K562 treated with DMSO at 1 percent for 24 hours (cell line): ENCODE measurements around the gene C1QBP. TPM values are rescaled to one million over a fixed set of nuclear protein-coding genes. Genes with fewer than 3 reads are reported as not detected.

Experiments
- total RNA-seq: library from RNA; unstranded; fragments of 300-600 nt; gene quantifications from 2 replicates; pipeline ENCODE4 v1.2.3, GENCODE V29; 2022; ENCODE audit warnings: low read depth; ENCODE audit not compliant: insufficient read depth

The C1QBP gene, protein sequence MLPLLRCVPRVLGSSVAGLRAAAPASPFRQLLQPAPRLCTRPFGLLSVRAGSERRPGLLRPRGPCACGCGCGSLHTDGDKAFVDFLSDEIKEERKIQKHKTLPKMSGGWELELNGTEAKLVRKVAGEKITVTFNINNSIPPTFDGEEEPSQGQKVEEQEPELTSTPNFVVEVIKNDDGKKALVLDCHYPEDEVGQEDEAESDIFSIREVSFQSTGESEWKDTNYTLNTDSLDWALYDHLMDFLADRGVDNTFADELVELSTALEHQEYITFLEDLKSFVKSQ
- total RNA-seq = 130 and 136 TPM in 2 replicates

DNA sequence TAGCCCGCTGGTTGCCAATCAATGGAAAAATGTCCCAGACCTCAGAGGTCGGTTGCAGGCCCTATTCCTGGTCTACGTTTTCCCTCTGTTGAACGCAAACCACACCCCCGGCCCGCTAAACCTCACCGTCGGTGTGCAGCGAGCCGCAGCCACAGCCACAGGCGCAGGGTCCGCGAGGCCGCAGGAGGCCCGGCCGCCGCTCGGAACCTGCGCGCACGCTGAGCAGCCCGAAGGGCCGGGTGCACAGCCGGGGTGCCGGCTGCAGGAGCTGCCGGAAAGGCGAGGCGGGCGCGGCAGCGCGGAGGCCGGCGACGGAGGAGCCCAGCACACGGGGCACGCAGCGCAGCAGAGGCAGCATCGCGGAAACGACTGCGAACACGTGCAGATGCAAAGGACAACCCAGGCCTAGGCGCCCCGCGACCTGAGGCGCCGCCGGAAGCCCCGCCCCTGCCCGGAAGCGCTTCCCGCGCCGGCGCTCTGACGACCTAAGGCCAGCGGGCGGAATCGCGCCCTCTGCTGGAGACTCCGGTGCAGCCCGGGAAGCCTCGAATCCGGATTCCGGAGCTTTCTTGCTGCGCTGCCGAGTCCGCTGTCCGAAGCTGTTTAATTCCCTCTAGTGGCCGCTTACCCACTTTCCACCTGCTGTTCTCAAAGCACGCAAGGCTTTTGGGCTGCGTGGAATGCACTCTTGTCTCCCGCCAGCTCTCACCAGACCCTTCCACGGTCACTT is at the start of gene C1QBP:
C1QBP (minus strand) TSS at position 440 of the 730 bp plus-strand sequence; CDS start at position 358, 82 bp downstream.

DNA sequence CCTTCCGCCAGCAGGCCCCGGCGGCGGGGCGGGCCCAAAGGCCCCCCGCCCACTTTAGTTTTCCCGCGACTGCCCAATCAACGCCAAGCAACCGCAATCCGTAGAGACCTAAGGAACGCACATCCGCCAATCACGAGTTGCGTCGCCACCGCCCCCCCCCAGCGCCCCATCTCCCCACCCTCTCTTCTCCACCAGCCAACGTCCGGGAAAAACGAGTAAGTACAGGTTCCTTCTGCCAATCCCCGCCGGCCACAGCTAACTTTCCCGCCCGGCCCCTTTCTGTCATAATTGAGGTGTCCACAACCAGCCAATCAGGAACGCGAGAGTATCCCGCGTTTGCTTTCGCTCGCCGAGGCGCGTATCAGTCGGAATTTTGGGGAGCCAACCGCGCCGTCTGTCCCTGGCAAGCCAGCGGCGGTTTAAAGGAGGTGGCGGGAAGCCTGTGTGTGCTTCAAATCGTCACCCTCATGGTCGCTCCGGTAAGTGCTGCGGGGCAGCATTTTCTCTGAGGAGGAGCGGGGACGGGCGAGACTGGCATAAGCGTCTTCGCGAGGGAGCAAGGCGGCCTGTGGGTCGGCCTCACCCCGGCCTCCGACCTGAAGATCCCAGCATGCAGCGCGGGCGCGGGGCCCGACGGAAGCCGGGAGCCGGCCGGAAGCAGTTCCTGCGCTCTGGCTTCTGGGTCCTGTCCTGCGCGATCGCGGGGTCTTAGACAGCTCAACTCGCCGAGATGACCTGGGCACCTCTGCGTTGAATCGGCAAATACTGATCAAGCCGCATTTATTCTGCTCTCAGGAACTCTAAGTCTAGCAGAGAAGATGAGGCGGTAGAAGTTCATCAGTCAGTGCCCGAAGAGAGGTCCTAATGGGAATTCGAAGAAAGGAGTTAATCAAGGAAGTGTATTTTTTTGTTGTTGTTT is 47.5 kb upstream of the C1QBP start, which contains the start of gene MIS12:
MIS12 (plus strand) TSS at position 361 of the 919 bp plus-strand sequence. CDS start 2,297 bp downstream, outside the sequence.

DNA sequence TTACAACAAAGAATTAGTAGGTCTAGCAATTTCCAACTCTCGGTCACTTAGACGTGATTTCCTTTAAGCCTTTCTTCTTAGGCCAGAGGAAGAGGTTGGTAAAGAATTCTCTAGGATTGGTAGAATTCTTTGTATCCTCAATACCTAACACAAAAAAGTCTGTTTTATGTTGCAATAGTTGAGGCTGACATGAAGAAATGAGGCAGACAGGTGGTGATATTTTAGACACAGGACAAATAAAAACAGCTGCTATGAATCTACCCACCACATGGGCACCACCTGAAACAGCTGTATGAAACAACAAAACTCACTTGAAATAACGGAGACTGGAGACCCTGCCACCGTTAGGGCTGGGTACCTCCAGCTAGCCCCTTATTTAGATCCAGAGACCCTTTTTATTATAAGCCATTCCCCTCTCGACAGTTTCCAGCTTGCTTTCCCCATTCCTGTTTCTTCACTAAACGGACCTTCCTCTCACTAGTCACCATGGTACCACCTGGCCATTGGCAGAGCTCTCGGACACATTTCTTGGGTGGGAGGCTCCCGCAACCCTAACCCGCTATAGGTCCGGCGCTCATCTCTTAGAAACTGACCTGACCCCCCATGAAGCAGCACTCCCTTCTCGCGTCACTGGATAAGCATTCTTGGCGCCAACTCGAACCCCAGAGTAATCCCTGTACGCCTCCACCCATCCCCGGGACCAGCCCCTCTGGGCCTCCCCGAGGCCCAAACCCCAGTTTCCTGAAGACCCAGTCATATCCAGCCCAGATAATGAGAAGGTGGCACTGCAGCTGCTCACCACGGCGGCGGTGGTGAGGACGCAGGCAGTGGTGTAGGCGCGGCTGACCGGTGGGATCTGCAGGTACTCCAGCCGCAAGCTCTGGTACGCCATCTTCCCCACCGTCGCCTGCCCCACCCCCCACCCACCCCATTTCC is 46.6 kb upstream of the C1QBP start, which contains the start of gene DERL2:
DERL2 (minus strand) TSS at position 909 of the 936 bp plus-strand sequence; CDS start at position 892, 17 bp downstream.

GRCh38 chr17:5419959-5420653 is 18.8 kb downstream of the C1QBP start, which contains the start of gene RPAIN:
Gene RPAIN (plus strand): TSS chr17:5420182. CDS start chr17:5420211, 29 bp downstream.

GRCh38 chr17:5419356-5419958 is 19.5 kb downstream of the C1QBP start, which contains the start of gene NUP88:
Gene NUP88 (minus strand): TSS chr17:5419662. CDS start chr17:5419650, 12 bp downstream.

Other genes with a start within 250 kb of the C1QBP start
- 2.2 TPM in 2 replicates for gene ZNF594, start 247.3 kb downstream of the C1QBP start, total RNA-seq
- 0.44 TPM in 1 of 2 replicates, not detected in the other for gene SCIMP, start 204.3 kb downstream of the C1QBP start, total RNA-seq
- 10.4 and 15.5 TPM in 2 replicates for gene RABEP1, start 156.9 kb downstream of the C1QBP start, total RNA-seq
- 33.9 and 40.8 TPM in 2 replicates for gene NUP88, start 19.5 kb downstream of the C1QBP start, total RNA-seq
- 24.6 and 28.0 TPM in 2 replicates for gene RPAIN, start 19.0 kb downstream of the C1QBP start, total RNA-seq
- 2.6 and 4.7 TPM in 2 replicates for gene DHX33, start 29.8 kb upstream of the C1QBP start, total RNA-seq
- gene DERL2, start 47.0 kb upstream of the C1QBP start, total RNA-seq = 11.1 TPM in 2 replicates
- 10.2 and 18.0 TPM in 2 replicates for gene MIS12, start 47.4 kb upstream of the C1QBP start, total RNA-seq
- 41.1 and 56.6 TPM in 2 replicates for gene NLRP1, start 145.4 kb upstream of the C1QBP start, total RNA-seq